GM11168 (cell line): ENCODE measurements around the gene GALM.

Experiments
- in situ Hi-C: fragments of 300-500 bp; cut with MboI; formaldehyde crosslinking; loops from one replicate; pipeline ENCODE4 v1.12.0; 2022; ENCODE audit warnings: low sequenced_read_pairs; ENCODE audit not compliant: unreplicated experiment

Gene GALM

GRCh38 chr2:38648107-38648761 is 17.7 kb upstream of the GALM start:
- in situ Hi-C loops, result no loop called here

- in situ Hi-C loops, result no loop called here
Observed at GRCh38 chr2:38649176-38649728, 16.7 kb upstream of the GALM start.

GRCh38 chr2:38650012-38650411 is 15.9 kb upstream of the GALM start:
- in situ Hi-C loops, result no loop called here

GRCh38 chr2:38650717-38651116 is 15.2 kb upstream of the GALM start:
- in situ Hi-C loops, result no loop called here

GRCh38 chr2:38652431-38653273 is 13.3 kb upstream of the GALM start:
- in situ Hi-C loops, result no loop called here

- in situ Hi-C loops, result no loop called here
Observed at GRCh38 chr2:38653380-38653714, 12.6 kb upstream of the GALM start.

- in situ Hi-C loops, result no loop called here
Observed at GRCh38 chr2:38653715-38654527, 12.0 kb upstream of the GALM start.

GRCh38 chr2:38654528-38655381 is 11.2 kb upstream of the GALM start:
- in situ Hi-C loops, result no loop called here

GRCh38 chr2:38655441-38655840 is 10.5 kb upstream of the GALM start:
- in situ Hi-C loops, result no loop called here

GRCh38 chr2:38656866-38657480 is 8.9 kb upstream of the GALM start:
- in situ Hi-C loops, result no loop called here

- in situ Hi-C loops, result no loop called here
Observed at GRCh38 chr2:38658613-38659012, 7.3 kb upstream of the GALM start.

- in situ Hi-C loops, result no loop called here
Observed at GRCh38 chr2:38659115-38659514, 6.8 kb upstream of the GALM start.

- in situ Hi-C loops, result loop anchor here (10.0 kb wide), 1 partner anchor 55 kb away; the partner anchor contains the start of gene HNRNPLL
Observed at GRCh38 chr2:38660282-38660681, 5.6 kb upstream of the GALM start.

- in situ Hi-C loops, result loop anchor here (10.0 kb wide), 1 partner anchor 57 kb away; the partner anchor contains the start of gene HNRNPLL
Observed at GRCh38 chr2:38661306-38661705, 4.6 kb upstream of the GALM start.

GRCh38 chr2:38666556-38666910 is 619 bp downstream of the GALM start:
- in situ Hi-C loops, result loop anchor here (10.0 kb wide), 1 partner anchor 62 kb away; the partner anchor contains the start of gene HNRNPLL

- in situ Hi-C loops, result loop anchor here (10.0 kb wide), 1 partner anchor 63 kb away; the partner anchor contains the start of gene HNRNPLL
Observed at GRCh38 chr2:38668092-38668491, 2.2 kb downstream of the GALM start.

- in situ Hi-C loops, result loop anchor here (10.0 kb wide), 1 partner anchor 64 kb away; the partner anchor contains the start of gene HNRNPLL
Observed at GRCh38 chr2:38668779-38669479, 3.0 kb downstream of the GALM start.

GRCh38 chr2:38671303-38671702 is 5.4 kb downstream of the GALM start:
- in situ Hi-C loops, result no loop called here
